ENCODE results near the gene FMNL2. TPM values are rescaled to one million over a fixed set of nuclear protein-coding genes. Genes with fewer than 3 reads are reported as not detected.

The FMNL2 gene
- total RNA-seq, 2 experiments from 2014 or later: 2.2 TPM

DNA sequence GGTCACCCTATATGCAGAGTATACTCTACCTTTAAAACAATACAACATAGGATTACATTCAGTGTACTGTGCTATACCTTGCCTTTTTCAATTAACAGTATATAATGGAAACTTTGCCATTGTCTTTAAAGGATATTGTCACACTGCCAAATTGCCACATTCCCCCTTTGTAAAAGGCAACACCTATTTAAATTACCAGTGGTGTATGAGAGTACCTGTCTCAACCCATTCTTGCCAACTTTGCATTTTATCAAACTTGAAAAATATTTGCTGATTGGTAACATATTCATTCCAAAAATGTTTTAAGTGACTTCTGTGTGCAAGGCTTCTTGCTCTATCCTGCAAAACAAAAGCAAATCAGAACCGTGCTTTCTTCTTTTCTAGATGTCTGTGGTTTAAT is 92.9 kb downstream of the FMNL2 start:
- Mint-ChIP-seq H3K9me3 (no peaks in the 10 kb centered on the region), H3K4me1 (ENCODE audit: low read depth) (no peaks in the 10 kb centered on the region), H3K27ac (no peak overlapping the region), H3K4me3 (no peak overlapping the region), H3K36me3 (no peaks in the 10 kb centered on the region), H3K27me3 (peaks cover 7% of the 10 kb centered on the region)
- no peak for DNase-seq
- intact Hi-C loops (cut with micrococcal nuclease): no loop called here
- ChIA-PET POLR2A (no interaction called here), CTCF (no interaction called here)

DNA sequence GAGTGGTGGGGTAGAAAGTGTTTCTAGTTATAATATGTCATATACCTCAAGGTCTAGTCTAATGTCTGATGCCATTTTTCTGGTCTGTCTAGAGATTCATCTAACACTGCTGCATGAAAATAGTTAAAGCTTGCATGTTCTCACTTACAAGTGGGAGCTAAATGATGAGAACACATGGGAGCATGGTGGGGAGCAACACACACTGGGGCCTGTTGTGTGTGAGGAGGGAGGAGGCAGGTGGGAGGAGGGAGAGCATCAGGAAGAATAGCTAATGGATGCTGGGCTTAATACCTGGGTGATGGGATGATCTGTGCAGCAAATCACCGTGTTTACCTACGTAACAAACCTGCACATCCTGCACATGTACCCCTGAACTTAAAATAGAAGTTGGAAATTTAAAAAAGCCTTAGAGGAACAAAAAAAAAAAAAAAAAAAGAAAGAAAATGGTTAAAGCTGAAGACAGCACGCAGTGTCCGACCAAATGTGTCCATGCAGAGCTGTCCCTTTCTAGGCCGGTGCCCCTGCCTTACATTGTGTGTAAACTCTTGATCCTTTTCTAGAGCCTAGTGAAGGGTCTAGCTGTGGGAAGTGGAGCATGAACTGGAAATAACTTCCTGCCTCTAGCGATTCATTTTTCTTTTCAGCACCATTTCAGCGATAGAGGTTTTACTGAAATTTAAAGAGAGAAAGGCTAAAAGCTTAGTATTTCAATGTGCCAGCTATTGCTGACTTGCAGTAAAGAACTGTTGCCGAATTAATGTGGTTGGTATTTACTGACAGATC is 94.0 kb downstream of the FMNL2 start:
- H3K4me1 Mint-ChIP-seq (ENCODE audit: low read depth): no peaks in the 10 kb centered on the region
- no peaks in the 10 kb centered on the region for H3K36me3 Mint-ChIP-seq
- ChIA-PET CTCF (no interaction called here), POLR2A (no interaction called here)
- intact Hi-C loops (cut with micrococcal nuclease): no loop called here
- no peak overlapping the region for H3K27ac Mint-ChIP-seq
- H3K4me3 Mint-ChIP-seq: no peak overlapping the region
- DNase-seq: no peak
- no peaks in the 10 kb centered on the region for H3K9me3 Mint-ChIP-seq
- H3K27me3 Mint-ChIP-seq: peaks cover 7% of the 10 kb centered on the region

DNA sequence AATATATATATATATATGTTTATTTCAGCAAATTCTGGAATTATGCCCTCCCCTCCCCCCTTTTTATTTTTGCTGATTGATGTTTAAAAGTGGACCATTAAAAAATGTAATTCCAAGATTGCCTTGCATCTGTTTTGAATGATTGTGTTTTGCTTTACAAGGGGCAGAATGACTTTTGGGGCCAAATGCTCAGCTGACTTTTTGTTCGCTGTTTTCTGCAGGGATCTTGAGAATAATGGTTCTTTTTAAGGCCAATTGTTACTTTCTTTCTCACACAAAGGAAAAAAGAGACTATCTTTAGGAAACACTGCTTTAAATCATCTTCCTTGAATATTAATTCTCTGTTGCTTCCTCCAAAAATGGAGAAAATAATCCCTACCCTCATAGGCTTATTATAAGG is 95.9 kb downstream of the FMNL2 start:
- peaks cover 4% of the 10 kb centered on the region for H3K27me3 Mint-ChIP-seq
- no peaks in the 10 kb centered on the region for H3K4me1 Mint-ChIP-seq (ENCODE audit: low read depth)
- intact Hi-C loops (cut with micrococcal nuclease): no loop called here
- no peak for DNase-seq
- no peaks in the 10 kb centered on the region for H3K9me3 Mint-ChIP-seq
- POLR2A ChIA-PET: no interaction called here
- CTCF ChIA-PET: no interaction called here
- H3K27ac Mint-ChIP-seq: no peak overlapping the region
- H3K4me3 Mint-ChIP-seq: no peak overlapping the region
- H3K36me3 Mint-ChIP-seq: no peaks in the 10 kb centered on the region

GRCh38 chr2:152431370-152432098 is 96.6 kb downstream of the FMNL2 start:
- ChIA-PET POLR2A (no interaction called here), CTCF (no interaction called here)
- no peak overlapping the region for H3K4me3 Mint-ChIP-seq
- no peaks in the 10 kb centered on the region for H3K36me3 Mint-ChIP-seq
- no peak for DNase-seq
- intact Hi-C loops (cut with micrococcal nuclease): no loop called here
- H3K27ac Mint-ChIP-seq: no peak overlapping the region
- H3K4me1 Mint-ChIP-seq (ENCODE audit: low read depth): no peaks in the 10 kb centered on the region
- H3K9me3 Mint-ChIP-seq: no peaks in the 10 kb centered on the region
- peaks cover 3% of the 10 kb centered on the region for H3K27me3 Mint-ChIP-seq

- Mint-ChIP-seq H3K27ac (no peak overlapping the region), H3K36me3 (no peaks in the 10 kb centered on the region), H3K27me3 (peaks cover 3% of the 10 kb centered on the region), H3K9me3 (no peaks in the 10 kb centered on the region), H3K4me3 (no peak overlapping the region), H3K4me1 (ENCODE audit: low read depth) (no peaks in the 10 kb centered on the region)
- POLR2A ChIA-PET: no interaction called here
- DNase-seq: no peak
- CTCF ChIA-PET: no interaction called here
- intact Hi-C loops (cut with micrococcal nuclease): no loop called here
Observed at GRCh38 chr2:152432206-152432653, 97.3 kb downstream of the FMNL2 start.

DNA sequence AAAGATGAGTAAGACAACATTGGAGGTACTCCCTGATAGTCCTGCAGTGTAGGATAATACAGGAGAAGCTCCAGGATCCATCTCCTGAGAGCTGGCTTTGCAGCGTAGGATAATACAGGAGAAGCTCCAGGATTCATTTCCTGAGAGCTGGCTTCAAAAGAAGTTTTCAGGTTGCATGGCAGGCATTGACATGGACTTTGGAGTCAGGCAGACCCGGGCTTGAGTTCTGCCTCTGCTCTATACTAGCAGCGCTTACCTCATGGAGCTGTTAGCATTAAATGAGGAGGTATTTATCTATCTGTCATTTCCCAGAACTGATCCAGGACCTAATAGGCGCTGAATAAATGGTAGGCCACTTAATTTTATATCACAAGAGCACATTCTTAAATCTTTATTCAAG is 97.8 kb downstream of the FMNL2 start:
- no peaks in the 10 kb centered on the region for H3K4me1 Mint-ChIP-seq (ENCODE audit: low read depth)
- peaks cover 4% of the 10 kb centered on the region for H3K27me3 Mint-ChIP-seq
- no peaks in the 10 kb centered on the region for H3K36me3 Mint-ChIP-seq
- POLR2A ChIA-PET: no interaction called here
- H3K27ac Mint-ChIP-seq: no peak overlapping the region
- no peaks in the 10 kb centered on the region for H3K9me3 Mint-ChIP-seq
- CTCF ChIA-PET: no interaction called here
- DNase-seq: no peak
- H3K4me3 Mint-ChIP-seq: no peak overlapping the region
- intact Hi-C loops (cut with micrococcal nuclease): no loop called here

DNA sequence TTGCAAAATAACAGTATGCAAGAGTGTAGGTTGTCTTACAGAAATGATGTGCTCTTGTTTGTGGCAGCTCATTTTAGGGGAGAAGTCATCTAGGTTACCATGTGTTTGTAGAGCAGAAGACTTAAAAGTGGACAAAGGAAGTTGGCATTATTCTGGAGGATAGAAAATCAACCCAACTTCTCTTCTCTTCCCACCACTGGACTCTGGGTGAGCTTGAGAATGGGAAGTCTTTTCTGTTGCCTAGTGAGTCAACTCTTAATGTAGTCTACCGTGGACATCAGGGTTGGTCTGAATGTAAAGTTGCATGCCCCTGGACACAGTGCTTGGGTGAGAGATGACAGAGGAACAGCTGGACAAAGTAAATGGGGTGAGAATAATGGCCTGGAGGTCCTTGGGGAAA is 98.3 kb downstream of the FMNL2 start:
- Mint-ChIP-seq H3K4me3 (no peak overlapping the region), H3K36me3 (no peaks in the 10 kb centered on the region)
- CTCF ChIA-PET: no interaction called here

DNA sequence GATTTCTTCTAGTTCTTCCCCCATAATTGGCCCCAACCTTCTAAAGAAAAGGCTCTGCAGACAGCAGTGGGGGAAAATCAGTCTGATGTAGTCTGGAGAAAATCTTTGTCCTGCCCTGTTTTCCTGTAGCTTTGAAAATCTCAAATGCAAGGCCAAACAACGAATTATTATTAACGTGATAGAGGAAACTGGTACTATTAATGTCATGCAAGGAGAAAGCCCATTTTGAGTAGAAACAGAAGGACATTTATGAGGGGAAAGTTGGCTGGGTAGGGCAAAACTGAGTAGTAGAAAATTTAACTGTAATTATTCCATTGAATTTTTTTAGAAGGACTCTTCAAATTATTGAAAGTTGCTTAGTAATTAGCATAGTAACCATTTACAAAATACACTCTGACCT is 98.8 kb downstream of the FMNL2 start:
- H3K9me3 Mint-ChIP-seq: no peaks in the 10 kb centered on the region
- H3K27me3 Mint-ChIP-seq: peaks cover 5% of the 10 kb centered on the region
- no peak overlapping the region for H3K27ac Mint-ChIP-seq
- no peak for DNase-seq
- no peaks in the 10 kb centered on the region for H3K36me3 Mint-ChIP-seq
- CTCF ChIA-PET: no interaction called here
- intact Hi-C loops (cut with micrococcal nuclease): no loop called here
- H3K4me1 Mint-ChIP-seq (ENCODE audit: low read depth): no peaks in the 10 kb centered on the region
- POLR2A ChIA-PET: no interaction called here
- no peak overlapping the region for H3K4me3 Mint-ChIP-seq

More for the DNA sequence above, 98.3 kb downstream of the FMNL2 start:
- POLR2A ChIA-PET: no interaction called here
- Mint-ChIP-seq H3K27me3 (peaks cover 8% of the 10 kb centered on the region), H3K9me3 (no peaks in the 10 kb centered on the region), H3K4me1 (ENCODE audit: low read depth) (no peaks in the 10 kb centered on the region), H3K27ac (no peak overlapping the region)
- intact Hi-C loops (cut with micrococcal nuclease): no loop called here
- no peak for DNase-seq

DNA sequence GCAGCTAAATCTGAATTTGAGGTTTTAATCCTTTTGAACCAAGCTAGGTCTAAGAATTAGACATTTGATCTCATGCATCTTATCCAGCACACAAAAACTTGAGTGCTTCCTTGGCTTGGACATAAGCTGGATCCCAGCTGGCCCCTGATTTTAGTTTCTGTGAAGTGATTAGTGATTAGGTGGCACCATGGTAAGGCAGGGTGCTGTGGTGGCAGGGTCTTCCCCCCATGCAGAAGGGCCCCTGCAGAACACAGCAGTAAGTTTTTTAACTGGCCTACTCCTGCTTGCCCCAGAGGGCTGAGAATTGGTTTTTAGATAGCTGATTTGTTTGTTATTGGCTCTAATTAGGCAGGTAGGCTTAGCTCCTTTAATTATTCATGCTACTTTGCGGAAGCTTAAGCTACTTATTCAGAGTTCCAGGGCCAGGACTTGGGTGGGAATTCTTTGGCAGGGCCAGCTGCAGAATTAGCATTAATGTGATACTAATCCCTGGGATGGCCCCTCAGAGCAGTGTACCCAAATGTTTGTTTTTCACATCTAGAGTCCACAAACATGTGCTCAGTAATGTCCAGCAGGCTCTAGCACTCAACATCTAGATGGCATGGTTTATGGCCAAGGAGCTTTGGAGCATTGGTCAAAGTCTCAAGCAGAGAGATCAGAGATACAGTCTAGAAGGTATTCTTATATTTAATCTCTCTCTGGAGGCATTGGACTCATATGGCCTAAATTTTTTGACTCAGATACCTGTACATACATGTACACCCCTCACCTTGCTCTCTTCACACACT is 99.6 kb downstream of the FMNL2 start:
- ChIA-PET CTCF (no interaction called here), POLR2A (no interaction called here)
- no peaks in the 10 kb centered on the region for H3K36me3 Mint-ChIP-seq
- no peaks in the 10 kb centered on the region for H3K9me3 Mint-ChIP-seq
- intact Hi-C loops (cut with micrococcal nuclease): no loop called here
- no peaks in the 10 kb centered on the region for H3K4me1 Mint-ChIP-seq (ENCODE audit: low read depth)
- no peak overlapping the region for H3K4me3 Mint-ChIP-seq
- H3K27me3 Mint-ChIP-seq: peaks cover 7% of the 10 kb centered on the region
- DNase-seq: no peak
- no peak overlapping the region for H3K27ac Mint-ChIP-seq

DNA sequence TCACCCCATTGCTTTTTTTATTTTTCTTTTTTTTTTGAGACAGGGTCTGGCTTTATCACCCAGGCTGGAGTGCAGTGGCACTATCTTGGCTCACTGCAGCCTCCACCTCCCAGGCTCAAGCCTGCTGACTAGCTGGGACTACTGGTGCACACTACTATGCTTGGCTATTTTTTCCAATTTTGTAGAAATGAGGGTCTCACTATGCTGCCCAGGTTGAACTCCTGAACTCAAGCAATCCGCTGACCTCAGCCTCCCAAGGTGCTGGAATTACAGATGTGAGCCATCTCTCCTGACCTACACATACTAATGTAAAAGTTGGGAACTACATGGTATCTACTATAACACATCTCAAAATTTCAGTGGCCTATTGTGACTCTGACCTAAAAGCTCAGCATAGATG is 101.2 kb downstream of the FMNL2 start:
- Mint-ChIP-seq H3K27ac (no peak overlapping the region), H3K36me3 (no peaks in the 10 kb centered on the region), H3K4me3 (no peak overlapping the region), H3K4me1 (ENCODE audit: low read depth) (no peaks in the 10 kb centered on the region), H3K27me3 (peaks cover 11% of the 10 kb centered on the region), H3K9me3 (no peaks in the 10 kb centered on the region)
- intact Hi-C loops (cut with micrococcal nuclease): no loop called here
- ChIA-PET CTCF (no interaction called here), POLR2A (no interaction called here)
- no peak for DNase-seq

DNA sequence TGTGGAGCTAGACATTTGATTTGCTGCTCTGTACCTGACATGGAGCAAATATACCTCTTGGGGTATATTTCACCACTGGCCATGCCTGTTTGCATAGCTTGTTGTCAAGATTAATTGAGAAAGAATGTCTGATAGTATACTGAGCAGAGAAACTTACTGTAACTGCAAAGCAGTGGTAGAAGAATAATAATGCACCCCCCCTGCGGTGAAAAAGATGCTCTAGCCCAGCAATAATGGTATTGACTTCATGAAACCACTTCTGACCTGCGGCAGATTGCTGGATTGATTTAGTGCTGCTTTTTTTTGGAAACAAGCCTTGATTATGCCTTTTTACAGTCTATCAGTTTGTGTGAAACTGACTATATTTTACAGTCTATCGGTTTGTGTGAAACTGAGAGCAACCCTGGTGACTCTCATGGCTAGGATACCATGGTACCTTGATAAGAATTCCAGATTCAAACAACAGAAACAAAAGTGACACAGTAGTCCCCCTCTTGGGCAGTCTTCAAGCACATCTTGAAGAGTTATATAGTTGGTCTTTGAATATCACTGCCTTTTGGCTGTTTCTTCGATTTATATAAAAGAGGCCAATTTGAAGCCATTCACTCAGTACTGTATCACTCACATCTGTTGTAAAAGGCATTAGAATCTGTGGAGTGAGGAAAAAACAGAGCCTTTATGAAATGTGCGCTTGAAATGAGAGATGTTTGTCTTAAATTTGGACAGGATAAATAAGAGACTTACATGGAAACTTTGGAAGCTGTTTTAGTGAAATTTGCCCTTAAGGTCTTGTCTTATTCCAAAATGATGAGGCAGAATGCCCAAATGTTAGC is 102.5 kb downstream of the FMNL2 start:
- H3K4me3 Mint-ChIP-seq: no peak overlapping the region
- no peaks in the 10 kb centered on the region for H3K9me3 Mint-ChIP-seq
- no peaks in the 10 kb centered on the region for H3K36me3 Mint-ChIP-seq
- no peak overlapping the region for H3K27ac Mint-ChIP-seq
- intact Hi-C loops (cut with micrococcal nuclease): no loop called here
- ChIA-PET POLR2A (no interaction called here), CTCF (no interaction called here)
- H3K27me3 Mint-ChIP-seq: peaks cover 14% of the 10 kb centered on the region
- H3K4me1 Mint-ChIP-seq (ENCODE audit: low read depth): no peaks in the 10 kb centered on the region
- no peak for DNase-seq

- CTCF ChIA-PET: no interaction called here
- Mint-ChIP-seq H3K4me3 (no peak overlapping the region), H3K27me3 (peaks cover 22% of the 10 kb centered on the region), H3K4me1 (ENCODE audit: low read depth) (no peaks in the 10 kb centered on the region), H3K27ac (no peak overlapping the region), H3K9me3 (no peaks in the 10 kb centered on the region), H3K36me3 (no peaks in the 10 kb centered on the region)
- intact Hi-C loops (cut with micrococcal nuclease): no loop called here
- POLR2A ChIA-PET: no interaction called here
- DNase-seq: no peak
Observed at GRCh38 chr2:152440049-152440448, 105.1 kb downstream of the FMNL2 start.

Data from activated CD4-positive, alpha-beta memory T cell treated with anti-CD3 and anti-CD28 coated beads for 36 hours (primary cell).